Psoas muscle (tissue), 8 donors: ENCODE data around the gene NOA1. TPM values are rescaled to one million over a fixed set of nuclear protein-coding genes. Genes with fewer than 3 reads are reported as not detected.
A peak's percentile ranks its signal among the peaks of the same experiment; 100 is the strongest.

Experiments used
- ATAC-seq, 4 donors: fragments of 200-7000 bp; cut with Tn5 transposase; one replicate each; pipeline ENCODE4 v1.9.1; 2020; ENCODE audit warnings: moderate library complexity in 3 of 4, mild to moderate bottlenecking in 2 of 4
- DNase-seq, 2 donors: peaks; one replicate each; pipeline ENCODE4 v3.0.0-alpha.2; 2020
- H3K27ac ChIP-seq: fragments of 200-600 bp; one replicate; pipeline ENCODE4 v1.8.0; 2022
- H3K27me3 ChIP-seq, 3 donors: fragments of 200-600 bp in 1 of 3; one replicate each; pipeline versions ENCODE4 v1.6.1 to v1.8.0; 2013 to 2022; ENCODE audit warnings: low read length in 2 of 3, mild to moderate bottlenecking in 2 of 3, moderate library complexity in 1 of 3; ENCODE audit not compliant: insufficient read depth in 3 of 3
- H3K36me3 ChIP-seq, 2 donors: fragments of 200-600 bp in 1 of 2; one replicate each; pipeline versions ENCODE4 v1.6.1 to v1.8.0; 2013 to 2022; ENCODE audit warnings: low read depth in 1 of 2, mild to moderate bottlenecking in 1 of 2, moderate library complexity in 1 of 2; ENCODE audit not compliant: insufficient read depth in 1 of 2
- H3K4me1 ChIP-seq: fragments of 200-600 bp; one replicate; pipeline ENCODE4 v1.8.0; 2022
- H3K4me3 ChIP-seq: fragments of 200-600 bp; one replicate; pipeline ENCODE4 v1.8.0; 2022; ENCODE audit warnings: mild to moderate bottlenecking
- H3K9me3 ChIP-seq: fragments of 200-600 bp; one replicate; pipeline ENCODE4 v1.8.0; 2022
- CTCF ChIP-seq: fragments of 200-600 bp; IDR thresholded peaks from one replicate; pipeline ENCODE4 v1.8.0; 2022; ENCODE audit warnings: antibody characterized with exemption
- WGBS, 3 donors: extraction: QIAGEN DNeasy Blood & Tissue Kit; methylation state at CpG; one replicate each; pipeline versions ENCODE4 v1.1.6 to v1.1.7; 2013; 5-methylcytosine and 5-hydroxymethylcytosine counted together
- intact Hi-C, 2 donors: fragments of 100-400 bp; cut with DNase I; formaldehyde crosslinking; loops; one replicate each; pipeline versions ENCODE4 v1.11.0 to v1.14.2; 2022
- polyA plus RNA-seq, 3 donors: library from polyadenylated mRNA; stranded (reverse); fragments of 200-250 nt; gene quantifications; one replicate each; pipeline ENCODE4 v1.2.3, GENCODE V29; 2013
- total RNA-seq, 4 donors: library from RNA; stranded (reverse); fragmentation: NEBNext Ultra II Directional in 2 of 4; extraction: Animal tissue kit (Norgen Biotek cat#: 25700) in 2 of 4; gene quantifications; one replicate each; pipeline versions ENCODE4 v1.2.1 to v1.2.4, GENCODE V29; 2021 to 2023
- donor health status: healthy with polysubstance abuse.
- donor health status: DM: no; HTN: no; CAD: no; lungs with moderate emphysema.
- donor health status: Bipolar disorder and iron deficiency.
- donor health status: healthy.
- donor health status: DM: yes; HTN: yes; CAD: no.
- donor health status: DM: no; HTN: no; CAD: no.
- donor health status: DM: no; HTN: no; CAD: no.
- donor health status: DM: yes; HTN: yes; CAD: no.

The NOA1 gene
- total and polyA plus RNA-seq, 7 donors = 11.3 to 19.9 (median 15.7) TPM

GRCh38 chr4:56978750-56979303, 1.4 kb upstream of the NOA1 start, which contains the start of gene POLR2B:
Gene POLR2B, plus strand, starts transcription at chr4:56978896. Its CDS starts 90 bp downstream, at chr4:56978986.
- no peak for TF ChIP-seq CTCF
- Histone ChIP-seq H3K4me1 (peaks cover 32% of the 10 kb centered on the region), H3K9me3 (no peaks in the 10 kb centered on the region), H3K27me3 (no peaks in the 10 kb centered on the region), H3K36me3 (peaks cover 0 to 5% of the 10 kb centered on the region in 2 donors), H3K27ac (peak within 1 kb of the TSS; percentile 88), H3K4me3 (peak within 1 kb of the TSS; percentile 86)
- peak; percentile 88 to 91 (median 90) for ATAC-seq
- 0 to 1% (median 0%) methylated on average over 37 of the region's 37 CpGs for WGBS, 3 donors
- peak; percentile 95 to 97 for DNase-seq
- intact Hi-C loops = loop anchor here (5.0 to 10.0 kb wide), 2 partner anchors 64 to 72 kb away; partner anchors contain the start of gene REST (in 1 of the 2)

- Histone ChIP-seq H3K4me1 (peaks cover 29% of the 10 kb centered on the region), H3K9me3 (peaks cover 3% of the 10 kb centered on the region), H3K27ac (peak overlapping the region; percentile 88), H3K36me3 (peaks cover 12 to 24% of the 10 kb centered on the region in 2 donors), H3K4me3 (peak overlapping the region; percentile 86), H3K27me3 (no peaks in the 10 kb centered on the region)
- DNase-seq = no peak
- WGBS, 3 donors = 0% methylated on average over 32 to 46 of the region's 46 CpGs
- intact Hi-C loops = loop anchor here (5.0 to 10.0 kb wide), 2 partner anchors 62 to 70 kb away; partner anchors contain the start of gene REST (in 1 of the 2)
- peak; percentile 31 to 48 (median 40) for ATAC-seq
- TF ChIP-seq CTCF = peak; percentile 9
These were observed 527 bp downstream of the NOA1 start for GRCh38 chr4:56976837-56977320.

- intact Hi-C loops = loop anchor here (5.0 to 10.0 kb wide), 2 partner anchors 62 to 69 kb away; partner anchors contain the start of gene REST (in 1 of the 2)
- ATAC-seq (no peak), DNase-seq (peak in 1 of 2 donors; percentile 53)
- Histone ChIP-seq H3K4me3 (peak overlapping the region; percentile 86), H3K4me1 (peaks cover 24% of the 10 kb centered on the region), H3K27ac (peak overlapping the region; percentile 88), H3K9me3 (peaks cover 3% of the 10 kb centered on the region), H3K27me3 (no peaks in the 10 kb centered on the region), H3K36me3 (peaks cover 13 to 30% of the 10 kb centered on the region in 2 donors)
- 2 to 3% (median 2%) methylated on average over 34 to 35 of the region's 35 CpGs for WGBS, 3 donors
- TF ChIP-seq CTCF = no peak
These were observed 1.0 kb downstream of the NOA1 start for GRCh38 chr4:56976283-56976836.

GRCh38 chr4:56973336-56973735, 4.1 kb downstream of the NOA1 start:
- H3K4me1 ChIP-seq = peaks cover 13% of the 10 kb centered on the region
- intact Hi-C loops = loop anchor here in 1 of 2 donors (10.0 kb wide), 1 partner anchor 59 kb away; no protein-coding TSS in a partner anchor
- no peak overlapping the region for H3K27ac ChIP-seq
- no peak overlapping the region for H3K4me3 ChIP-seq
- TF ChIP-seq CTCF = no peak
- WGBS, 3 donors = 95 to 99% (median 97%) methylated on average over 3 of the region's 3 CpGs
- no peak for ATAC-seq
- peaks cover 3% of the 10 kb centered on the region for H3K9me3 ChIP-seq
- no peak for DNase-seq
- peaks cover 14 to 58% of the 10 kb centered on the region in 2 donors for H3K36me3 ChIP-seq
- H3K27me3 ChIP-seq = no peaks in the 10 kb centered on the region
